Kidney (tissue), 14 donors: ENCODE measurements around the gene HDAC9. TPM values are rescaled to one million over a fixed set of nuclear protein-coding genes. Genes with fewer than 3 reads are reported as not detected.

Source experiments
- DNase-seq, 5 donors: peaks; one replicate each; pipeline ENCODE4 v3.0.0-alpha.2; 2013 to 2020
- FAIRE-seq: peaks from 2 replicates; lab custom pipeline; 2012; peaks lifted over from hg19 to GRCh38; lab: Jason Lieb, UNC
- H3K27ac ChIP-seq, 2 donors: one replicate each; pipeline ENCODE4 v1.7.0; 2013; ENCODE audit warnings: low read depth in 2 of 2, low read length in 2 of 2, inconsistent platforms in 1 of 2
- H3K27me3 ChIP-seq: one replicate; pipeline ENCODE4 v1.7.1; 2013; ENCODE audit warnings: low read length, inconsistent platforms; ENCODE audit not compliant: control insufficient read depth, insufficient read depth
- H3K36me3 ChIP-seq, 3 donors: one replicate each; pipeline versions ENCODE4 v1.7.0 to v1.7.1; 2013; ENCODE audit warnings: low read length in 3 of 3, control low read depth in 1 of 3, inconsistent platforms in 1 of 3; ENCODE audit not compliant: insufficient read depth in 3 of 3, control insufficient read depth in 2 of 3
- H3K4me1 ChIP-seq, 3 donors: one replicate each; pipeline versions ENCODE4 v1.7.0 to v1.7.1; 2013; ENCODE audit warnings: low read length in 3 of 3, inconsistent platforms in 1 of 3, low read depth in 1 of 3; ENCODE audit not compliant: control insufficient read depth in 2 of 3, insufficient read depth in 2 of 3
- H3K4me3 ChIP-seq, 3 donors: one replicate each; pipeline versions ENCODE4 v1.7.0 to v1.8.1; 2013; ENCODE audit warnings: low read length in 3 of 3, control low read depth in 1 of 3, inconsistent platforms in 1 of 3
- H3K9ac ChIP-seq, 3 donors: one replicate each; pipeline versions ENCODE4 v1.7.0 to v1.7.1; 2013; ENCODE audit warnings: low read length in 3 of 3, control low read depth in 1 of 3, inconsistent platforms in 1 of 3
- H3K9me3 ChIP-seq, 3 donors: one replicate each; pipeline versions ENCODE4 v1.7.0 to v1.7.1; 2013; ENCODE audit warnings: low read length in 3 of 3, control low read depth in 1 of 3, inconsistent platforms in 1 of 3; ENCODE audit not compliant: control insufficient read depth in 2 of 3, insufficient read depth in 1 of 3
- CTCF ChIP-seq: IDR thresholded peaks from 3 replicates; pipeline ENCODE4 v1.5.1; 2012; ENCODE audit warnings: mild to moderate bottlenecking, moderate library complexity, borderline replicate concordance; ENCODE audit not compliant: insufficient read depth; ENCODE audit errors: extremely low read depth
- intact Hi-C: fragments of 100-400 bp; cut with DNase I; formaldehyde crosslinking; loops from one replicate; pipeline ENCODE4 v1.11.1; 2022
- polyA plus RNA-seq: library from polyadenylated mRNA; stranded (reverse); fragments of 350-450 nt; fragmentation: Illumina TruSeq; extraction: RNeasy Lipid Tissue Mini Kit (QIAGEN cat#74804); gene quantifications from one replicate; pipeline ENCODE4 v1.2.3, GENCODE V29; 2014; ENCODE audit warnings: low read depth, low replicate concordance; ENCODE audit not compliant: insufficient read depth
- total RNA-seq: library from RNA; stranded (reverse); fragmentation: NEBNext Ultra II Directional; extraction: Animal tissue kit (Norgen Biotek cat#: 25700); gene quantifications from one replicate; pipeline ENCODE4 v1.2.1, GENCODE V29; 2021
- donor health status: control.
- donor health status: control.
- donor health status: control.
- donor health status: control.
- donor health status: control.
- donor health status: DM: yes; HTN: yes; CAD: no.
- donor health status: Normal renal cell carcinoma (clear cell type).

The HDAC9 gene
- total and polyA plus RNA-seq, 2 donors from 2014 or later: 2.1 to 22.1 TPM

GRCh38 chr7:18467011-18467410 lies 28.5 kb upstream of the HDAC9 start:
- DNase-seq (no peak), FAIRE-seq (no peak)
- TF ChIP-seq CTCF: no peak
- no peaks in the 10 kb centered on the region for H3K4me1 ChIP-seq
- no peak overlapping the region for H3K4me3 ChIP-seq
- H3K36me3 ChIP-seq: no peaks in the 10 kb centered on the region
- intact Hi-C loops: no loop called here
- no peak overlapping the region for H3K27ac ChIP-seq
- H3K9me3 ChIP-seq: no peaks in the 10 kb centered on the region
- H3K27me3 ChIP-seq: no peaks in the 10 kb centered on the region
- no peak overlapping the region for H3K9ac ChIP-seq

GRCh38 chr7:18468795-18469194 lies 26.8 kb upstream of the HDAC9 start:
- TF ChIP-seq CTCF: no peak
- no peaks in the 10 kb centered on the region for H3K36me3 ChIP-seq
- no peaks in the 10 kb centered on the region for H3K27me3 ChIP-seq
- FAIRE-seq: no peak
- no peak overlapping the region for H3K4me3 ChIP-seq
- intact Hi-C loops: no loop called here
- no peaks in the 10 kb centered on the region for H3K4me1 ChIP-seq
- H3K27ac ChIP-seq: no peak overlapping the region
- H3K9me3 ChIP-seq: no peaks in the 10 kb centered on the region
- DNase-seq: no peak
- H3K9ac ChIP-seq: no peak overlapping the region

- H3K27ac ChIP-seq: no peak overlapping the region
- no peaks in the 10 kb centered on the region for H3K27me3 ChIP-seq
Observed at GRCh38 chr7:18469316-18469715, 26.2 kb upstream of the HDAC9 start.

More at GRCh38 chr7:18469316-18469715, 26.2 kb upstream of the HDAC9 start:
- DNase-seq (no peak), FAIRE-seq (no peak)
- Histone ChIP-seq H3K4me3 (no peak overlapping the region), H3K9ac (no peak overlapping the region), H3K9me3 (no peaks in the 10 kb centered on the region), H3K4me1 (no peaks in the 10 kb centered on the region), H3K36me3 (no peaks in the 10 kb centered on the region)
- TF ChIP-seq CTCF: no peak
- intact Hi-C loops: no loop called here
